Mucosa of descending colon (tissue), 3 donors: ENCODE results near the gene ZNF205. TPM values are rescaled to one million over a fixed set of nuclear protein-coding genes. Genes with fewer than 3 reads are reported as not detected.
A peak's percentile ranks its signal among the peaks of the same experiment; 100 is the strongest.
"Not testable (repeated sequence)": the region's sequence is repeated elsewhere in the genome, so short reads cannot be mapped to it uniquely, and the experiment has no call there.

Experiments used
- ATAC-seq: fragments of 200-7000 bp; cut with Tn5 transposase; one replicate; pipeline ENCODE4 v1.9.1; 2020; ENCODE audit warnings: mild to moderate bottlenecking, moderate library complexity
- DNase-seq, 3 donors: peaks; one replicate each; pipeline ENCODE4 v3.0.0-alpha.2; 2020
- H3K36me3 ChIP-seq: fragments of 200-600 bp; one replicate; pipeline ENCODE4 v1.8.0; 2021; ENCODE audit warnings: low read depth, mild to moderate bottlenecking
- H3K4me1 ChIP-seq: fragments of 200-600 bp; one replicate; pipeline ENCODE4 v1.8.0; 2021; ENCODE audit warnings: low read depth, mild to moderate bottlenecking
- H3K4me3 ChIP-seq: fragments of 200-600 bp; one replicate; pipeline ENCODE4 v1.8.0; 2021; ENCODE audit warnings: mild to moderate bottlenecking
- H3K9me3 ChIP-seq: fragments of 200-600 bp; one replicate; pipeline ENCODE4 v1.8.0; 2021; ENCODE audit warnings: mild to moderate bottlenecking
- intact Hi-C, 2 donors: fragments of 100-400 bp; cut with DNase I in 1 of 2; cut with micrococcal nuclease in 1 of 2; formaldehyde crosslinking; loops; one replicate each; pipeline versions ENCODE4 v1.11.0 to v1.11.1; 2022; cut with DNase I, micrococcal nuclease
- total RNA-seq, 3 donors: library from RNA; stranded (reverse); fragmentation: NEBNext Ultra II Directional in 2 of 3; extraction: Animal tissue kit (Norgen Biotek cat#: 25700) in 2 of 3; gene quantifications; one replicate each; pipeline versions ENCODE4 v1.2.1 to v1.2.4, GENCODE V29; 2021 to 2023
- TF ChIP-seq, protein P1 (sequence below): fragments of 200-600 bp; IDR thresholded peaks from one replicate; pipeline ENCODE4 v1.8.0; 2022; ENCODE audit warnings: antibody characterized with exemption, mild to moderate bottlenecking
- donor health status: DM: no; HTN: no; CAD: no; lungs with moderate emphysema.
- donor health status: DM: no; HTN: no; CAD: no.
- donor health status: DM: no; HTN: yes; CAD: no.

The ZNF205 gene
- total RNA-seq, 3 donors from 2014 or later = 8.5 to 10.2 (median 10.2) TPM

GRCh38 chr16:3138342-3138741, 26.0 kb downstream of the ZNF205 start:
- no peak for ATAC-seq
- Histone ChIP-seq H3K4me3 (no peak overlapping the region), H3K36me3 (no peaks in the 10 kb centered on the region), H3K9me3 (no peaks in the 10 kb centered on the region), H3K4me1 (peaks cover 2% of the 10 kb centered on the region)
- intact Hi-C loops = no loop called here
- TF ChIP-seq, protein P1, sequence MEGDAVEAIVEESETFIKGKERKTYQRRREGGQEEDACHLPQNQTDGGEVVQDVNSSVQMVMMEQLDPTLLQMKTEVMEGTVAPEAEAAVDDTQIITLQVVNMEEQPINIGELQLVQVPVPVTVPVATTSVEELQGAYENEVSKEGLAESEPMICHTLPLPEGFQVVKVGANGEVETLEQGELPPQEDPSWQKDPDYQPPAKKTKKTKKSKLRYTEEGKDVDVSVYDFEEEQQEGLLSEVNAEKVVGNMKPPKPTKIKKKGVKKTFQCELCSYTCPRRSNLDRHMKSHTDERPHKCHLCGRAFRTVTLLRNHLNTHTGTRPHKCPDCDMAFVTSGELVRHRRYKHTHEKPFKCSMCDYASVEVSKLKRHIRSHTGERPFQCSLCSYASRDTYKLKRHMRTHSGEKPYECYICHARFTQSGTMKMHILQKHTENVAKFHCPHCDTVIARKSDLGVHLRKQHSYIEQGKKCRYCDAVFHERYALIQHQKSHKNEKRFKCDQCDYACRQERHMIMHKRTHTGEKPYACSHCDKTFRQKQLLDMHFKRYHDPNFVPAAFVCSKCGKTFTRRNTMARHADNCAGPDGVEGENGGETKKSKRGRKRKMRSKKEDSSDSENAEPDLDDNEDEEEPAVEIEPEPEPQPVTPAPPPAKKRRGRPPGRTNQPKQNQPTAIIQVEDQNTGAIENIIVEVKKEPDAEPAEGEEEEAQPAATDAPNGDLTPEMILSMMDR = no peak
- peak in 1 of 3 donors; percentile 52 for DNase-seq

DNA sequence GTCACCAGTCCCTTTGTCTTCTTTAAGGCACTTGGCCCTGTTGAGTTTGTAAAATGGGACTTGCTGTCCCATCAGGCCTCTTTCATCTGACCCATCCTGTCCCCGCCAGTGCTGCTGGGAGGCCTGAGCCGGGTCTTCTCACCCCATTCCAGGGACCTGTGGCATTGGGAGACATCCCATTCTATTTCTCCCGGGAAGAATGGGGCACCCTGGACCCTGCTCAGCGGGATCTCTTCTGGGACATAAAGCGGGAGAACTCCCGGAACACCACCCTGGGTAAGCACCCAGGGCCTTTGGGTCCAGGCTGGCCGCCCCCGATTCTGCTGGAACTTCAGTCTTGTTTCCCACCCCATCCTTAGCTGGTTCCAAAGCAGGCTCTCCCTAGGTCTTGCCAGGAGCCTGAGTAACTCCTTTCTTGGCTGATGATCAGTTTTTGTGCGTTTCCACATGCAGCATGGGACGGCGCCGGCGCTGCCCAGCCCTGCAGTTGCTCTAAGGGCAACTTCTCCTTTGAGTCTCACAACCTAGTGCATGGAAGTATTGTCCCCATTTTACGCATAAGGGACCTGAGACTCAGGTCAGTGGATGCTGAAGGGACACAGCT, 26.5 kb downstream of the ZNF205 start:
- Histone ChIP-seq H3K4me1 (peaks cover 8% of the 10 kb centered on the region), H3K9me3 (no peaks in the 10 kb centered on the region), H3K36me3 (no peaks in the 10 kb centered on the region), H3K4me3 (no peak overlapping the region)
- DNase-seq (peak in 1 of 3 donors; percentile 31), ATAC-seq (no peak)
- TF ChIP-seq, protein P1 = no peak
- intact Hi-C loops = no loop called here

- H3K36me3 ChIP-seq, H3K9me3 ChIP-seq, intact Hi-C loops, H3K4me1 ChIP-seq, DNase-seq, ATAC-seq, H3K4me3 ChIP-seq: not testable (repeated sequence)
These were observed 27.2 kb downstream of the ZNF205 start for GRCh38 chr16:3139561-3139960.

DNA sequence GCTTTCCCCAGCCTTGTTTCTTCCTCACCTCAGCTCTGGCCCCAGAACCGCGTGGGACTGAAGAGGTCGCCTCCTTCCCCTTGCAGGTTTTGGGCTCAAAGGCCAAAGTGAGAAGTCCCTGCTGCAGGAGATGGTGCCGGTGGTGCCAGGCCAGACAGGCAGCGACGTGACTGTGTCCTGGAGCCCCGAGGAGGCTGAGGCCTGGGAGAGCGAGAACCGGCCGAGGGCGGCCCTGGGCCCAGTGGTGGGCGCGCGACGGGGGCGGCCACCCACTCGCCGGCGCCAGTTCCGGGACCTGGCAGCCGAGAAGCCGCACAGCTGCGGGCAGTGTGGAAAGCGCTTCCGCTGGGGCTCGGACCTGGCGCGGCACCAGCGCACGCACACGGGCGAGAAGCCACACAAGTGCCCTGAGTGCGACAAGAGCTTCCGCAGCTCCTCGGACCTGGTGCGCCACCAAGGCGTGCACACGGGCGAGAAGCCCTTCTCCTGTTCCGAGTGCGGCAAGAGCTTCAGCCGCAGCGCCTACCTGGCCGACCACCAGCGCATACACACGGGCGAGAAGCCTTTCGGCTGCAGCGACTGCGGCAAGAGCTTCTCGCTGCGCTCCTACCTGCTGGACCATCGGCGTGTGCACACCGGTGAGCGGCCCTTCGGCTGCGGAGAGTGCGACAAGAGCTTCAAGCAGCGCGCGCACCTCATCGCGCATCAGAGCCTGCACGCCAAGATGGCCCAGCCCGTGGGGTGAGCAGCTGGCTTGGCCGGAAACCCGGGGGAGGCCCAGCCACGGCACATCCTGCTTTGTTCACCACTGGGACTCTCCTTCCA, 28.4 kb downstream of the ZNF205 start:
- peak in 1 of 3 donors; percentile 37 for DNase-seq
- intact Hi-C loops = no loop called here
- TF ChIP-seq, protein P1 = no peak
- Histone ChIP-seq H3K36me3 (no peaks in the 10 kb centered on the region), H3K9me3 (no peaks in the 10 kb centered on the region), H3K4me1 (peaks cover 8% of the 10 kb centered on the region), H3K4me3 (no peak overlapping the region)
- no peak for ATAC-seq

DNA sequence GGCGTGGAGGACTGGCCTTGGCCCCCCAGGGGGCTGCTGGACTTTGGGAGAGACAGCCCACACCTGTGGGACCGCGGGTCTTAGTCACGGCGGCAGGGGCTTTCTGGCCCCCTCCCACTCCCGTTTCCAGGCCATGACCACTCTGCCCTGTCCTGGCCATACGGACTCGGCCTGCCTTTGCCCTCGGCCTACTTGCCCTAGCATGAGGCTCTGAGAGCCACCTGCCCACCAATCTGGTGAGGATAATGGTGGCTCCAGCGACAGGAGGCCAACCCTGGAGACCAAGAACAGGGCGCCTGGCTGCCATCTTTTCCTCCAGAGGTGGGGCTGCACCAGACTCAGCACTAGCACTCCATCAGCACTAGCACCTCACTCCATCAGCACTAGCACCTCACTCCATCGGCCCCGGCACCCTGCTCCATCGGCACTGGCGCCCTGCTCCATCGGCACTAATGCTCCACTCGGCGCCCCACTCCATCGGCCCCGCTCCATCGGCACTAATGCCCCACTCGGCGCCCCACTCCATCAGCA, 29.5 kb downstream of the ZNF205 start:
- ATAC-seq = no peak

More for the DNA sequence above, 29.5 kb downstream of the ZNF205 start:
- Histone ChIP-seq H3K36me3 (no peaks in the 10 kb centered on the region), H3K4me1 (peaks cover 8% of the 10 kb centered on the region), H3K9me3 (no peaks in the 10 kb centered on the region), H3K4me3 (no peak overlapping the region)
- TF ChIP-seq, protein P1 = no peak
- DNase-seq = peak in 1 of 3 donors; percentile 52
- intact Hi-C loops = no loop called here
